ENCODE measurements around the gene PAIP2. TPM values are rescaled to one million over a fixed set of nuclear protein-coding genes. Genes with fewer than 3 reads are reported as not detected.

The PAIP2 gene
- total and polyA plus RNA-seq, 12 donors: 75.7 to 318 (median 146) TPM

DNA sequence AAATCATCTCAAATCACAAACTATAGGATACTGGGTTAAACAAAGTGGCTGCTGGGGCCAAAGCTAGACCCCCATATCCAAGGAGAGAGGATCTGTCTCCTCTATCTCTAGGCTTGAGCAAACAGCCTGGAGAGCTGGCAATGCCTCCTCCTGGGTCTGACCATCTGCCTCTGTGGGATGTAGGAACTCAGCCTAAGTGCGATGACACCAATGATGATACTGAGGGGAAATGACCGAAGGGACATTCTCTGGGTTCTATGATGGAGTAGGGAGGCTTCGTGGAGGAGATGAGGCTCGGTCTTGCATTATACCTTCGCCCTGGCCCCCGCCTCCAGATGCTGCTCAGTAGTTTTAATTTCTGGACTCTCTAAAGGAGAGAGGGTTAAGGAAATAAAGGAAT, 71.5 kb downstream of the PAIP2 start:
- H3K4me3 ChIP-seq: no peak overlapping the region
- H3K36me3 ChIP-seq (replicated peaks in 1 of 2): no peaks in the 10 kb centered on the region
- 96 to 100% (median 96%) methylated on average over 6 of the region's 6 CpGs for WGBS, 4 donors
- no peaks in the 10 kb centered on the region for H3K27me3 ChIP-seq
- peaks cover 21 to 39% of the 10 kb centered on the region in 2 donors for H3K4me1 ChIP-seq (replicated peaks in 1 of 2)
- H3K27ac ChIP-seq: no peak overlapping the region
- intact Hi-C loops (cut with DNase I): no loop called here
- TF ChIP-seq, protein P1, sequence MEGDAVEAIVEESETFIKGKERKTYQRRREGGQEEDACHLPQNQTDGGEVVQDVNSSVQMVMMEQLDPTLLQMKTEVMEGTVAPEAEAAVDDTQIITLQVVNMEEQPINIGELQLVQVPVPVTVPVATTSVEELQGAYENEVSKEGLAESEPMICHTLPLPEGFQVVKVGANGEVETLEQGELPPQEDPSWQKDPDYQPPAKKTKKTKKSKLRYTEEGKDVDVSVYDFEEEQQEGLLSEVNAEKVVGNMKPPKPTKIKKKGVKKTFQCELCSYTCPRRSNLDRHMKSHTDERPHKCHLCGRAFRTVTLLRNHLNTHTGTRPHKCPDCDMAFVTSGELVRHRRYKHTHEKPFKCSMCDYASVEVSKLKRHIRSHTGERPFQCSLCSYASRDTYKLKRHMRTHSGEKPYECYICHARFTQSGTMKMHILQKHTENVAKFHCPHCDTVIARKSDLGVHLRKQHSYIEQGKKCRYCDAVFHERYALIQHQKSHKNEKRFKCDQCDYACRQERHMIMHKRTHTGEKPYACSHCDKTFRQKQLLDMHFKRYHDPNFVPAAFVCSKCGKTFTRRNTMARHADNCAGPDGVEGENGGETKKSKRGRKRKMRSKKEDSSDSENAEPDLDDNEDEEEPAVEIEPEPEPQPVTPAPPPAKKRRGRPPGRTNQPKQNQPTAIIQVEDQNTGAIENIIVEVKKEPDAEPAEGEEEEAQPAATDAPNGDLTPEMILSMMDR (IDR thresholded peaks at IDR 0.05): no peak
- TF ChIP-seq POLR2A (IDR thresholded peaks at IDR 0.05): no peak
- DNase-seq: peak in 1 of 7 donors; percentile 10
- H3K9me3 ChIP-seq (replicated peaks in 1 of 3): no peaks in the 10 kb centered on the region

DNA sequence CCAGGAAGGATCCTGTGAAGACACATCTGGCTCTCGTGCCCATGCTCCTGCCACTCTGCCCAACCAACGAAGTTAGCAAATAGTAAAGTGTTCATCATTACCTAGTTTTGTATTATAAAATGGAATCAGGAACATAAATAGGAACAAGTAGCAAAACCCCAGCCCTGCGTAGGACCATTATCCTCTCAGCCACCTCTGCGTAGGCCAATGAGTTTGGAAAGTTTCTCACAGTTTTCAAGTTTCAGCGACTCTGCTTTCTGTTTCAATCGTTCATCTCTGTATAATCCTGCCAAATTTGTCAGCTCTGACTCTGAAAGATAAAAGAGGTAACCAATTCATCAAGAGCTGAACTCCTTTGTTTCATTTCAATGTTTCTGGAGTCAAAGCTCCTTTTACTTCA, 72.3 kb downstream of the PAIP2 start:
- intact Hi-C loops (cut with DNase I): no loop called here
- Histone ChIP-seq H3K4me3 (no peak overlapping the region), H3K27me3 (no peaks in the 10 kb centered on the region), H3K4me1 (replicated peaks in 1 of 2) (peaks cover 21 to 39% of the 10 kb centered on the region in 2 donors), H3K36me3 (replicated peaks in 1 of 2) (peaks cover 0 to 4% of the 10 kb centered on the region in 2 donors), H3K27ac (peak overlapping the region in 4 of 5 donors; percentile 4 to 82 (median 60)), H3K9me3 (replicated peaks in 1 of 3) (no peaks in the 10 kb centered on the region)
- DNase-seq: no peak
- WGBS, 4 donors: 70 to 77% (median 74%) methylated on average over 6 of the region's 6 CpGs
- TF ChIP-seq, protein P1 (IDR thresholded peaks at IDR 0.05): no peak
- no peak for TF ChIP-seq POLR2A (IDR thresholded peaks at IDR 0.05)

DNA sequence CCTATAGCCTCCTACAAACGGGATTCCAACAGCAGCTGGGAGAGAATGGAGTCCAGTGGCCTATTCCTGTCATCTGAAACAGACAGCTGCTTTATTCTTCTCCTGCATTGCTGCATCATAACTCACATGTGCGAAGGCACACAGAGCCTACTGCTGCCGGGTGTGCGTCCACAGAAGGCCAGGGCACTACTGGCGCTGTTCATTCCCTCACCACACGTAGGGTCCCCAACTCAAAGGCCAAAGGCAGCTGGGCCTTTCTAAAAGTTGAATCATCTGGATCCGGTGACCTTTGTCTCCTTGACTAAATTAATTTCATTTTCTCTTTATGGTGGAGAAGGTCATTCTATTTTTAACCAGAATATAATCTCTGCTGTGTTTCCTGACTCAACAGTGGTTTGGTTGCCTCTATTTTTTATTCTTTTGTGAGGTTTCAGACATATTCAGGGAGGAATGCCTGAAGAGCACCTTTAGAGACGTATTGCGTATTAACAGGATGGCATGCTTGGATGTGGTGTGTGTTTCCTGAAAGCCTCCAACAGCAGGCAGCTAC, 73.0 kb downstream of the PAIP2 start:
- Histone ChIP-seq H3K27me3 (no peaks in the 10 kb centered on the region), H3K9me3 (replicated peaks in 1 of 3) (no peaks in the 10 kb centered on the region), H3K27ac (peak overlapping the region; percentile 17 to 87 (median 62)), H3K4me3 (no peak overlapping the region), H3K36me3 (replicated peaks in 1 of 2) (peaks cover 0 to 11% of the 10 kb centered on the region in 2 donors), H3K4me1 (replicated peaks in 1 of 2) (peaks cover 21 to 39% of the 10 kb centered on the region in 2 donors)
- WGBS, 4 donors: 29 to 47% (median 39%) methylated on average over 9 of the region's 9 CpGs
- TF ChIP-seq POLR2A (IDR thresholded peaks at IDR 0.05): peak in 1 of 2 donors; percentile 45
- TF ChIP-seq, protein P1 (IDR thresholded peaks at IDR 0.05): peak in 2 of 6 experiments; percentile 19 to 36
- peak; percentile 42 to 78 (median 67) for DNase-seq
- intact Hi-C loops (cut with DNase I): no loop called here

DNA sequence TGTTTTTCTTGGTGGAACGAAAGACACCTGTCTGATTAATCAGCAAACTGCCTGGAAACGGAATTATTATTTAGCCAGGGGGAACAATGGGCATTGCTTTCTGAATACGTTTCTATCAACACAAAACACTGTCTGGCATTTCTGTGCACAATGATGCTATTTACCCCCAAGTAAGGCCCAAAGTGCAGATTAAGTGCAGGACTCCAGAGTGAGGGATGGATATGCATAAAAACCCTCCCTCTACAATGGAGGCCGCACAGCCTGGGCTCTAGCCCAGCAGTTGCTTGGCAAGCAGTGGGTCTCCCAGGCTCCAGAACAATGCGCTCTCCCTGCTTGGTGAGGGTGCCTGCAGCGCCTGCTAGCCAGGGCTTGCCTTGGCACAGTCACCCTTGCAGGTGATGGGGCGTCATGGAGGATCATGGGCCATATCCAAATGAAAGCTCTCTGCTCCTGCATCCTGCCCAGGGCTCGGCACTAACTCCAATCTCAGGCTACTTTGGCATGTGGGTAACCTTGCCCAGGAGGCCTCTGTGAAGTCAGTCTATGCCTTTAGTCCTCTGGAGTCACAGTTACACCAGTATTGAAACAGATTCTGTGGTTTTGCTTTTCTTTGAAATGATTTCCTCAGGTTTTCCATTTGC, 73.7 kb downstream of the PAIP2 start:
- peaks cover 21 to 39% of the 10 kb centered on the region in 2 donors for H3K4me1 ChIP-seq (replicated peaks in 1 of 2)
- peak overlapping the region; percentile 17 to 87 (median 62) for H3K27ac ChIP-seq
- TF ChIP-seq, protein P1 (IDR thresholded peaks at IDR 0.05): no peak
- TF ChIP-seq POLR2A (IDR thresholded peaks at IDR 0.05): no peak
- H3K9me3 ChIP-seq (replicated peaks in 1 of 3): no peaks in the 10 kb centered on the region
- WGBS, 4 donors: 28 to 50% (median 43%) methylated on average over 4 to 8 of the region's 8 CpGs
- DNase-seq: peak in 2 of 7 donors; percentile 38 to 57
- H3K4me3 ChIP-seq: no peak overlapping the region
- intact Hi-C loops (cut with DNase I): no loop called here
- peaks cover 0 to 15% of the 10 kb centered on the region in 2 donors for H3K36me3 ChIP-seq (replicated peaks in 1 of 2)
- no peaks in the 10 kb centered on the region for H3K27me3 ChIP-seq

All from adrenal gland (tissue), 12 donors.